HCT116 (cell line): ENCODE data around the gene TXNDC11. TPM values are rescaled to one million over a fixed set of nuclear protein-coding genes. Genes with fewer than 3 reads are reported as not detected.

Experiments
- ATAC-seq: fragments of 200-7000 bp; cut with Tn5 transposase; 2 replicates; pipeline ENCODE4 v1.9.1; 2020; ENCODE audit warnings: mild to moderate bottlenecking, moderate library complexity
- BruUV-seq: library from RNA; stranded (reverse); fragments of 400-500 nt; replicated peaks from 2 replicates; lab custom pipeline; 2021; lab: Mats Ljungman, UMichigan
- CTCF ChIA-PET: fragments of 300-600 bp; sonication (Branson Sonifier 250); formaldehyde crosslinking; loops from one replicate; lab custom pipeline; 2021; ENCODE audit warnings: antibody characterized with exemption; lab: Charles Lee
- POLR2A ChIA-PET: fragments of 300-600, 350-600 bp; sonication (Branson Sonifier 250); formaldehyde crosslinking; loops from one replicate; lab custom pipeline; 2021; ENCODE audit warnings: antibody characterized with exemption; lab: Charles Lee
- RAD21 ChIA-PET, 2 experiments: fragments of 300-600 bp; sonication (Branson Sonifier 250); formaldehyde crosslinking; loops; one replicate each; lab custom pipeline; 2023; ENCODE audit warnings: low total read pairs in 2 of 2; ENCODE audit not compliant: uncharacterized antibody in 2 of 2, unreplicated experiment in 2 of 2, low non-redundant PET in 1 of 2; lab: Charles Lee
- DNase-seq: peaks from one replicate; pipeline ENCODE4 v3.0.0-alpha.2; 2010; ENCODE audit warnings: low read depth, low spot score
- H2AFZ ChIP-seq: fragments of 200-600 bp; shearing (Covaris generic), sonication (generic); 2 replicates; pipeline ENCODE4 v1.6.1; 2017; ENCODE audit warnings: low read depth, mixed run types, mixed read lengths, antibody characterized with exemption, low read length; ENCODE audit not compliant: poor library complexity, severe bottlenecking
- H3K27ac ChIP-seq: 2 replicates; pipeline ENCODE4 v1.5.1; 2012; ENCODE audit warnings: low read depth, low read length
- H3K27me3 ChIP-seq: fragments of 200-600 bp; sonication (generic); 2 replicates; pipeline ENCODE4 v1.6.1; 2016; ENCODE audit warnings: mixed run types, low read length, mixed read lengths; ENCODE audit not compliant: insufficient read depth
- H3K36me3 ChIP-seq, 2 experiments: fragments of 200-500 bp in 1 of 2; fragments of 200-600 bp in 1 of 2; sonication (Bioruptor generic) in 1 of 2; sonication (generic) in 1 of 2; 2 replicates each; pipeline versions ENCODE4 v1.5.1 to v1.6.1; 2014 to 2016; ENCODE audit warnings: low read length in 2 of 2, inconsistent platforms in 1 of 2, mixed read lengths in 1 of 2, mixed run types in 1 of 2; ENCODE audit not compliant: insufficient read depth in 2 of 2, control insufficient read depth in 1 of 2
- H3K4me1 ChIP-seq, 2 experiments: fragments of 200-600 bp in 1 of 2; sonication (generic) in 1 of 2; 2 replicates each; pipeline versions ENCODE4 v1.5.1 to v1.6.1; 2012 to 2017; ENCODE audit warnings: low read length in 2 of 2, inconsistent platforms in 1 of 2, mild to moderate bottlenecking in 1 of 2, mixed read lengths in 1 of 2, mixed run types in 1 of 2, moderate library complexity in 1 of 2; ENCODE audit not compliant: insufficient read depth in 2 of 2, control insufficient read depth in 1 of 2
- H3K4me2 ChIP-seq: fragments of 200-600 bp; sonication (generic); 2 replicates; pipeline ENCODE4 v1.6.1; 2017; ENCODE audit warnings: mixed run types, low read length, mixed read lengths
- H3K4me3 ChIP-seq, 2 experiments: fragments of 200-600 bp in 1 of 2; sonication (generic) in 1 of 2; replicated peaks in 1 of 2; 2 replicates each; pipeline ENCODE4 v1.5.1; 2011 to 2016; ENCODE audit warnings: low read length in 2 of 2, control low read depth in 1 of 2, low read depth in 1 of 2, mild to moderate bottlenecking in 1 of 2, mixed read lengths in 1 of 2, mixed run types in 1 of 2
- H3K79me2 ChIP-seq: fragments of 200-600 bp; sonication (generic); 2 replicates; pipeline ENCODE4 v1.6.1; 2017; ENCODE audit warnings: mild to moderate bottlenecking, mixed run types, low read length, moderate library complexity, mixed read lengths; ENCODE audit not compliant: insufficient read depth
- H3K9ac ChIP-seq: fragments of 200-600 bp; sonication (generic); 2 replicates; pipeline ENCODE4 v1.6.1; 2016; ENCODE audit warnings: low read length, mixed read lengths
- H3K9me2 ChIP-seq: fragments of 200-600 bp; sonication (generic), shearing (Covaris generic); 2 replicates; pipeline ENCODE4 v1.6.1; 2017; ENCODE audit warnings: mixed run types, mild to moderate bottlenecking, moderate library complexity; ENCODE audit not compliant: insufficient read depth
- H3K9me3 ChIP-seq, 2 experiments: fragments of 200-500 bp in 1 of 2; fragments of 200-600 bp in 1 of 2; sonication (Bioruptor generic) in 1 of 2; sonication (generic) in 1 of 2; 2 replicates each; pipeline ENCODE4 v1.6.1; 2014 to 2017; ENCODE audit warnings: low read length in 2 of 2, mixed read lengths in 2 of 2, inconsistent platforms in 1 of 2, low read depth in 1 of 2, mild to moderate bottlenecking in 1 of 2, mixed run types in 1 of 2, moderate library complexity in 1 of 2; ENCODE audit not compliant: control insufficient read depth in 1 of 2, insufficient read depth in 1 of 2
- H4K20me1 ChIP-seq: fragments of 200-600 bp; sonication (generic), shearing (Covaris generic); 2 replicates; pipeline ENCODE4 v1.6.1; 2017; ENCODE audit warnings: mixed run types, mild to moderate bottlenecking, moderate library complexity; ENCODE audit not compliant: insufficient read depth
- ATF3 ChIP-seq: IDR thresholded peaks from 2 replicates; pipeline ENCODE4 v1.6.1; 2012
- CBX3 ChIP-seq: IDR thresholded peaks from 2 replicates; pipeline ENCODE4 v1.6.1; 2012; ENCODE audit warnings: low read depth
- CEBPB ChIP-seq: IDR thresholded peaks from 2 replicates; pipeline ENCODE4 v1.6.1; 2012; ENCODE audit warnings: low read depth
- EGR1 ChIP-seq: IDR thresholded peaks from 2 replicates; pipeline ENCODE4 v1.6.1; 2012; ENCODE audit warnings: low read depth
- ELF1 ChIP-seq: IDR thresholded peaks from 2 replicates; pipeline ENCODE4 v1.6.1; 2012; ENCODE audit warnings: low read depth, borderline replicate concordance
- EZH2 ChIP-seq: fragments of 200-600 bp; sonication (generic); IDR thresholded peaks from 2 replicates; pipeline ENCODE4 v1.6.1; 2017; ENCODE audit warnings: antibody characterized with exemption, mixed run types
- FOSL1 ChIP-seq: IDR thresholded peaks from 2 replicates; pipeline ENCODE4 v1.6.1; 2012; ENCODE audit warnings: low read depth
- JUND ChIP-seq: IDR thresholded peaks from 2 replicates; pipeline ENCODE4 v1.6.1; 2012
- MAX ChIP-seq: IDR thresholded peaks from 2 replicates; pipeline ENCODE4 v1.6.1; 2012
- REST ChIP-seq: IDR thresholded peaks from 2 replicates; pipeline ENCODE4 v1.6.1; 2012; ENCODE audit warnings: low read depth
- SIN3A ChIP-seq: IDR thresholded peaks from 2 replicates; pipeline ENCODE4 v1.6.1; 2012; ENCODE audit warnings: low read depth
- SP1 ChIP-seq: IDR thresholded peaks from 2 replicates; pipeline ENCODE4 v1.6.1; 2012; ENCODE audit warnings: low read depth
- SRF ChIP-seq: IDR thresholded peaks from 2 replicates; pipeline ENCODE4 v1.6.1; 2012; ENCODE audit warnings: low read depth
- ZBTB33 ChIP-seq: IDR thresholded peaks from 2 replicates; pipeline ENCODE4 v1.6.1; 2011; ENCODE audit warnings: mild to moderate bottlenecking, low read length, moderate library complexity; ENCODE audit not compliant: insufficient replicate concordance; ENCODE audit errors: extremely low read depth
- intact Hi-C: fragments of 100-400 bp; cut with micrococcal nuclease; formaldehyde crosslinking; loops from 2 replicates; pipeline ENCODE4 v1.10.0; 2022
- total RNA-seq: library from RNA; stranded (reverse); gene quantifications from one replicate; pipeline ENCODE4 v1.2.1, GENCODE V29; 2021; ENCODE audit not compliant: unreplicated experiment

The TXNDC11 gene
- total RNA-seq, 1 experiment from 2014 or later: 26.8 TPM

- TF ChIP-seq REST: no peak
- TF ChIP-seq EZH2: no peak
- no peak for TF ChIP-seq SIN3A
- TF ChIP-seq ATF3: no peak
- TF ChIP-seq JUND: no peak
- TF ChIP-seq, all 23 proteins: peak for 0
Observed at GRCh38 chr16:11689031-11689840, 53.4 kb downstream of the TXNDC11 start (continued).

GRCh38 chr16:11688520-11688886 lies 54.2 kb downstream of the TXNDC11 start:
- CTCF ChIA-PET: interaction anchor here (0.9 to 1.3 kb wide), 2 partner anchors 48 to 157 kb away, joined by 3 read pairs; no protein-coding TSS in a partner anchor
- TF ChIP-seq CBX3: no peak
- no peak for TF ChIP-seq ELF1
- TF ChIP-seq ZBTB33: no peak
- no peak for TF ChIP-seq SRF
- no peak for TF ChIP-seq FOSL1
- no peak for TF ChIP-seq JUND
- no peak for TF ChIP-seq EGR1
- TF ChIP-seq SP1: no peak
- no peak for TF ChIP-seq MAX
- TF ChIP-seq CEBPB: no peak
- TF ChIP-seq REST: no peak

More at GRCh38 chr16:11688520-11688886, 54.2 kb downstream of the TXNDC11 start:
- Histone ChIP-seq H3K9me2 (no peaks in the 10 kb centered on the region), H3K4me3 (no peak overlapping the region), H3K4me1 (no peaks in the 10 kb centered on the region), H2AFZ (no peak overlapping the region), H3K9me3 (no peaks in the 10 kb centered on the region), H3K79me2 (0 out of 2 replicates have a peak, but pooled peaks cover 3% of the 10 kb centered on the region), H3K4me2 (no peak overlapping the region), H4K20me1 (no peaks in the 10 kb centered on the region), H3K36me3 (peaks cover 30 to 36% of the 10 kb centered on the region in 2 experiments), H3K27me3 (no peaks in the 10 kb centered on the region), H3K27ac (no peak overlapping the region), H3K9ac (no peak overlapping the region)
- no peak for ATAC-seq
- POLR2A ChIA-PET: no interaction called here
- intact Hi-C loops: no loop called here
- RAD21 ChIA-PET: no interaction called here
- no peak for DNase-seq
- BruUV-seq: no TSS peak
